ENCODE data around the gene HMX1. TPM values are rescaled to one million over a fixed set of nuclear protein-coding genes. Genes with fewer than 3 reads are reported as not detected.

HMX1 gene
- total and polyA plus RNA-seq, 12 donors = 2.7 TPM; not detected in 11

DNA sequence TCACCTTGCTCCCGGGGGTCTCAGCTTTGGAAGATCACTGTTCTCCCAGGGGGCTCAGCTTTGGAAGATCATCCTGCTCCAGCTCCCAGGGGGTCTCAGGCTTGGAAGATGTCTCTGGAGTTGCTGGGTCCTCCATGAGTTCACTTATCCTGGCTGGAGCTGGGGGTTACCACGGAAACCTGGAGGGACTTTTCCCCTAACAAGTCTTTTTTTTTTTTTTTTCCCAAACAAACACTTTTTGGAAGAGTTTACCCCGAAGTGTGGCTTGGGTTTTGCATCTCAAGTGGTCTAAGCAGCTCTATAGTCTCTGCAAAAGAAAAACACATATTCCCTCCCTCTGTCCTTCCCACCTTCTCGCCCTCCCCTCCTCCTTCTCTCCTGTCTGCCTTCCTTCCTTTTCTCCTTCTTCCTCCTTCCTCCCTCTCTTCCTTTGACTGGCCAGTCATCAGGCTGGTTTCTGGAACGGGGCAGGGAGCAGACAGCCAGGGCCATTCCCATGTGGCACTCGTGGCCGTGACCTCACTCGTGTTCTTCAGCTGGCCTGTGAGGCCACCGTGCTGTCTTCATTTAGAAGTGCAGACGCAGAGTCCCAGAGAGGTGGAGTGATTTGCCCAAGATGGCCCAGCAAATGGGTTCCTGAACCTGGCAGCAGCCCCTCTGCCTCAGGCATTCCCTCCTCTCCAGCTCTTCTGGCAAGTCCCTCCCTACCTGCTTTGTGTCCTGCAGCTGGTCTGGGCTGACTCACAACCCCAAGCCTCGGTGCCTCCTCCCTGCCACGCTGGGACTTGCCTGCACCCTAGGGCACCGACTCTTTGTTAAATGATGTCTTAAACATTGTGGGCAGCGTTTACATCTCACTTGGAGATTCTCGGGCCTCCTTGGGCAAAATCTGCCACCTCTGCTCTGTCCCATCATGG is 25.9 kb upstream of the HMX1 start:
- H3K27me3 ChIP-seq = peaks cover 37% of the 10 kb centered on the region

GRCh38 chr4:8896506-8896905 is 24.9 kb upstream of the HMX1 start:
- WGBS, 4 donors = 54 to 67% (median 63%) methylated on average over 5 of the region's 5 CpGs
- H3K36me3 ChIP-seq (replicated peaks in 1 of 2) = no peaks in the 10 kb centered on the region
- no peak overlapping the region for H3K4me3 ChIP-seq
- DNase-seq = no peak
- peaks cover 41% of the 10 kb centered on the region for H3K27me3 ChIP-seq
- H3K4me1 ChIP-seq (replicated peaks in 1 of 2) = no peaks in the 10 kb centered on the region
- intact Hi-C loops (cut with DNase I) = no loop called here
- no peaks in the 10 kb centered on the region for H3K9me3 ChIP-seq (replicated peaks in 1 of 3)
- TF ChIP-seq POLR2A (IDR thresholded peaks at IDR 0.05) = no peak
- no peak for TF ChIP-seq CTCF (IDR thresholded peaks at IDR 0.05)
- H3K27ac ChIP-seq = no peak overlapping the region

More for the DNA sequence above, 25.9 kb upstream of the HMX1 start:
- intact Hi-C loops (cut with DNase I) = no loop called here
- H3K36me3 ChIP-seq (replicated peaks in 1 of 2) = no peaks in the 10 kb centered on the region
- no peaks in the 10 kb centered on the region for H3K4me1 ChIP-seq (replicated peaks in 1 of 2)
- TF ChIP-seq POLR2A (IDR thresholded peaks at IDR 0.05) (no peak), CTCF (IDR thresholded peaks at IDR 0.05) (no peak)
- no peak overlapping the region for H3K27ac ChIP-seq
- no peaks in the 10 kb centered on the region for H3K9me3 ChIP-seq (replicated peaks in 1 of 3)
- WGBS, 4 donors = 34 to 48% (median 42%) methylated on average over 15 of the region's 15 CpGs
- DNase-seq = no peak
- no peak overlapping the region for H3K4me3 ChIP-seq

DNA sequence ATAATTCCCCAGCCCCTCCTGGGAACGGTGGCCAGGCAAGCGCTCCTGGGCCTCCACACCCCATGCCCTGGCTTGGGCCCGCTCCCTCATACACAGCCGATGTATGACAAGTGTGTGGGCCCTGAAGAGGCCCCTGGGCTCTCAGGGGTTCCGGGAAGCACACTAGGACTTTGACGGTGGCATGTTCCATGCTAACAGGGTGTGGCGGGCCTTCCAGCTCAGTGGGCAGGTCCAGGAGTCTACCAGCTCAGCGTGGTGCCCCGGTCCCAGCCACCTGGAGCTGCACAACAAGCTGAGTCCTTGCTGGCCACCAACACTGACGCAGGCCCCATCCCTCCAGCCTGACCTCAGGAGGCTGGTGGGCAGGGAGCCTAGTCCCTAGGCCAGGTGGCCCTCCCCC is 24.4 kb upstream of the HMX1 start:
- no peak for DNase-seq
- Histone ChIP-seq H3K4me1 (replicated peaks in 1 of 2) (no peaks in the 10 kb centered on the region), H3K36me3 (replicated peaks in 1 of 2) (no peaks in the 10 kb centered on the region), H3K4me3 (no peak overlapping the region), H3K9me3 (replicated peaks in 1 of 3) (no peaks in the 10 kb centered on the region), H3K27ac (no peak overlapping the region), H3K27me3 (peaks cover 41% of the 10 kb centered on the region)
- TF ChIP-seq CTCF (IDR thresholded peaks at IDR 0.05) = no peak
- TF ChIP-seq POLR2A (IDR thresholded peaks at IDR 0.05) = no peak
- intact Hi-C loops (cut with DNase I) = no loop called here
- 81 to 88% (median 83%) methylated on average over 4 to 10 of the region's 10 CpGs; no CpG with 5 or more reads in 1 of the 4 donors for WGBS, 4 donors

- intact Hi-C loops (cut with DNase I) = no loop called here
- DNase-seq = no peak
- H3K4me1 ChIP-seq (replicated peaks in 1 of 2) = no peaks in the 10 kb centered on the region
- WGBS, 4 donors = 68 to 80% (median 71%) methylated on average over 5 to 7 of the region's 7 CpGs
- TF ChIP-seq POLR2A (IDR thresholded peaks at IDR 0.05) = no peak
- no peak for TF ChIP-seq CTCF (IDR thresholded peaks at IDR 0.05)
- H3K9me3 ChIP-seq (replicated peaks in 1 of 3) = no peaks in the 10 kb centered on the region
- H3K4me3 ChIP-seq = no peak overlapping the region
- no peaks in the 10 kb centered on the region for H3K36me3 ChIP-seq (replicated peaks in 1 of 2)
- H3K27ac ChIP-seq = no peak overlapping the region
- peaks cover 41% of the 10 kb centered on the region for H3K27me3 ChIP-seq
Measured at GRCh38 chr4:8895295-8895694, 23.7 kb upstream of the HMX1 start.
